Liver (tissue), 5 donors: ENCODE data around the gene TTF1. TPM values are rescaled to one million over a fixed set of nuclear protein-coding genes. Genes with fewer than 3 reads are reported as not detected.

Experiments
- polyA plus RNA-seq, 2 donors: library from polyadenylated mRNA; stranded (reverse) in 1 of 2; unstranded in 1 of 2; fragments of 200-250 nt in 1 of 2; fragments of >200 nt in 1 of 2; fragmentation: Nextera tagmentation in 1 of 2; extraction: Ambion mirVana in 1 of 2; gene quantifications; one replicate each; pipeline versions ENCODE4 v1.2.1 to v1.2.3, GENCODE V29; 2013 to 2015
- small RNA-seq: library from RNA; depleted of rRNA; stranded (forward); fragments of <200 nt; gene quantifications from one replicate; pipeline ENCODE3, GENCODE V24; 2014
- total RNA-seq, 2 donors: library from RNA; depleted of rRNA; stranded (reverse); fragments of >200 nt; gene quantifications; one replicate each; pipeline ENCODE4 v1.2.3, GENCODE V29; 2014
- donor health status: healthy.
- donor health status: healthy.
- donor health status: healthy.

The TTF1 gene
- total and polyA plus RNA-seq, 4 donors, result 1.9 to 6.1 (median 2.6) TPM

Small RNAs within 50 kb of the gene (small RNA-seq; reads per million reads assigned to genes)
- 2.5 reads per million, percentile 89 among the genes with 10 or more reads in this experiment for gene RNU5D-2P

Other genes with a start within 250 kb of the TTF1 start
- gene NTNG2, start 244.8 kb downstream of the TTF1 start, total RNA-seq, result under 1 TPM; 0.28 to 0.42 TPM
- under 1 TPM in 1 of 2 donors, not detected in 1; 0.12 TPM for gene NTNG2, start 244.8 kb downstream of the TTF1 start, polyA plus RNA-seq
- gene SETX, start 51.9 kb downstream of the TTF1 start, total RNA-seq, result 10 to 100 TPM; 27.3 to 60.2 TPM
- gene SETX, start 51.9 kb downstream of the TTF1 start, polyA plus RNA-seq, result 10 to 100 TPM in 1 of 2 donors, 1 to 10 TPM in 1; 8.6 to 12.0 TPM
- gene CFAP77, start 3.4 kb upstream of the TTF1 start, total RNA-seq, result not detected
- gene CFAP77, start 3.4 kb upstream of the TTF1 start, polyA plus RNA-seq, result not detected
- gene BARHL1, start 175.8 kb upstream of the TTF1 start, total RNA-seq, result not detected
- gene BARHL1, start 175.8 kb upstream of the TTF1 start, polyA plus RNA-seq, result not detected